Measurements from ENCODE around the gene SLC22A14.
"Not testable (repeated sequence)": the region's sequence is repeated elsewhere in the genome, so short reads cannot be mapped to it uniquely, and the experiment has no call there.

Gene SLC22A14

DNA sequence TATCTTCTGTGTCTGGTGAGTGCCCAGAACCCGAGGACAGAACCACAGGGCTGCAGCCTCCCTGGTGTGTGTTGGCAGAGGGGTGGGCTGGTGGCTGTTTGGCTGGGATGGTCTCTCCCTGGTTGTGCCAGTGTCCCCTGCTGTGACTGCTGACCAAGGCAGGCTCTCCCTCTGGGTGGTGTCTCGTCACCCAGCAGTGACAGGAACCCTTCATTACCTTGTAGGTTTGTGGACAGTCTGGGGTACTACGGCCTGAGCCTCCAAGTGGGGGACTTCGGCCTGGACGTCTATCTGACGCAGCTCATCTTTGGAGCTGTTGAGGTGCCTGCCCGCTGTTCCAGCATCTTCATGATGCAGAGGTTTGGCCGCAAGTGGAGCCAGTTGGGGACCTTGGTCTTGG lies 6.4 kb upstream of the SLC22A14 start:
- no peak for DNase-seq (ENCODE audit: low spot score)
- in situ Hi-C loops (cut with MboI; ENCODE audit: low pct_unique_long_range_greater_than_20kb, low sequenced_read_pairs, unreplicated experiment) = no loop called here
- TF ChIP-seq, protein P1, sequence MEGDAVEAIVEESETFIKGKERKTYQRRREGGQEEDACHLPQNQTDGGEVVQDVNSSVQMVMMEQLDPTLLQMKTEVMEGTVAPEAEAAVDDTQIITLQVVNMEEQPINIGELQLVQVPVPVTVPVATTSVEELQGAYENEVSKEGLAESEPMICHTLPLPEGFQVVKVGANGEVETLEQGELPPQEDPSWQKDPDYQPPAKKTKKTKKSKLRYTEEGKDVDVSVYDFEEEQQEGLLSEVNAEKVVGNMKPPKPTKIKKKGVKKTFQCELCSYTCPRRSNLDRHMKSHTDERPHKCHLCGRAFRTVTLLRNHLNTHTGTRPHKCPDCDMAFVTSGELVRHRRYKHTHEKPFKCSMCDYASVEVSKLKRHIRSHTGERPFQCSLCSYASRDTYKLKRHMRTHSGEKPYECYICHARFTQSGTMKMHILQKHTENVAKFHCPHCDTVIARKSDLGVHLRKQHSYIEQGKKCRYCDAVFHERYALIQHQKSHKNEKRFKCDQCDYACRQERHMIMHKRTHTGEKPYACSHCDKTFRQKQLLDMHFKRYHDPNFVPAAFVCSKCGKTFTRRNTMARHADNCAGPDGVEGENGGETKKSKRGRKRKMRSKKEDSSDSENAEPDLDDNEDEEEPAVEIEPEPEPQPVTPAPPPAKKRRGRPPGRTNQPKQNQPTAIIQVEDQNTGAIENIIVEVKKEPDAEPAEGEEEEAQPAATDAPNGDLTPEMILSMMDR (IDR thresholded peaks at IDR 0.05; ENCODE audit: extremely low read depth, insufficient read depth, missing control alignments) = no peak

DNA sequence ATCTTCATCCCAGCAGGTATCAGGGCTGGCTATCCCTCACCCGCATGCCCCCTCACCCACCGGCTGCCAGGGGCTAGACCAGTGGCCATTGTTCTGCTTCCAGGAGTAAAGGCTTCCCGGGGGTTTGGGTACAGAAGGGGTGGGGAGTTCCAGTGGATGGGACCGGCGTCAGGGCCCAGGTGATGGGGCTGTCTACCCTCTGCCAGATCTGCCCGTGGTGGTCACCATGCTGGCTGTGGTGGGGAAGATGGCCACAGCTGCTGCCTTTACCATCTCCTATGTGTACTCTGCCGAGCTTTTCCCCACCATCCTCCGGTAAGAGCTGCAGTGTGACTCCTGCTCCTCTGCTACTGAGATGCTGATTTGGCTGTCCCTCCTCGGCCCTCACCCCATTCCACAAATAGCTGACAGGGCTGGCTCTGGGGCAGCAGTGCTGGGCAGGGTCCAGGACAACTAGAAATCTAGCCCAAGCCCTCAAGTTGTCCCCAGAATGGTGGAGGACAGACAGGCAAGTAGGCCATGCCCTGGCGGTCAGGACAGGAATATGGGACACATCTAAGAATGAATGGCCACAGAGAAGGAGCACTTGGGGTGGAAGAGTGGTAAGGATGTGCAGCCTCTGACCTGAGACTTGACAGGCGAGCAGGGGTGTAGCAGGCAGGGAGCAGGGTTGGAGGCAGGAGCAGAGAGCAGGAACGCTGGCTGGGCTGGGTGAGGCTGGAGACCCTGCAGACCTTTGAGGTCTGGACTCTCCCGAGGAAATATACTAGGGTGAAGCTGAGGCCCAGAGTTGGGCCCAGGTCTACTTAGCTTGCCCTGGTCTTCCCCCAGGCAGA lies 5.8 kb upstream of the SLC22A14 start:
- in situ Hi-C loops (cut with MboI; ENCODE audit: low pct_unique_long_range_greater_than_20kb, low sequenced_read_pairs, unreplicated experiment) = no loop called here
- no peak for DNase-seq (ENCODE audit: low spot score)
- TF ChIP-seq, protein P1 (IDR thresholded peaks at IDR 0.05; ENCODE audit: extremely low read depth, insufficient read depth, missing control alignments) = no peak

DNA sequence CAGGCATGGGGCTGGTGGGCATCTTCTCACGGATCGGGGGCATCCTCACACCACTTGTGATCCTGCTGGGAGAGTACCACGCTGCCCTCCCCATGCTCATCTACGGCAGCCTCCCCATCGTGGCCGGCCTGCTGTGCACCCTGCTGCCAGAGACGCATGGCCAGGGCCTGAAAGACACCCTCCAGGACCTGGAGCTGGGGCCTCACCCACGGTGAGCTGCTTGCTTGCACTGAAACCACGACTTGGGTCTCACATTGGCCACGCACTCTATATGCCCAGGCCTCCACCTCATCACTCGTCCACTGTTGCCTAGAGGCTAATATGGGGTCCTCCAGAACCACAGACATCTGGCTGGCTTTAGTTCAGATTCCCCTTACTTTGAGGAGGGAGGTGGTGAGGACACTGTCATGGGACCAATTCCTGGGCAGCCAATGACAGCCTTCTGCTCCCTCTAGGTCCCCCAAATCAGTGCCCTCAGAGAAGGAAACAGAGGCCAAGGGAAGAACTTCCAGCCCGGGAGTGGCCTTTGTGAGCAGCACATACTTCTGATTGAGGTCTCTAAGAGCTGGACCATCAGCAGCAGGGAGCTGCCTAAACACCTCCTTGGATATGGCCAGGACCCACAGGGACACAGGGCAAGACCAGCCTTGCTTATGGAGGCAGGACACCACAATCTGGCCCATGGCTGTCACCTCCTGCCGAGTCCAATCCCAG lies 5.0 kb upstream of the SLC22A14 start:
- in situ Hi-C loops (cut with MboI; ENCODE audit: low pct_unique_long_range_greater_than_20kb, low sequenced_read_pairs, unreplicated experiment) = no loop called here
- TF ChIP-seq, protein P1 (IDR thresholded peaks at IDR 0.05; ENCODE audit: extremely low read depth, insufficient read depth, missing control alignments) = no peak
- no peak for DNase-seq (ENCODE audit: low spot score)

- in situ Hi-C loops (cut with MboI; ENCODE audit: low pct_unique_long_range_greater_than_20kb, low sequenced_read_pairs, unreplicated experiment) = no loop called here
- DNase-seq (ENCODE audit: low spot score) = no peak
- TF ChIP-seq, protein P1 (IDR thresholded peaks at IDR 0.05; ENCODE audit: extremely low read depth, insufficient read depth, missing control alignments) = no peak
Observed at GRCh38 chr3:38278841-38279240, 3.3 kb upstream of the SLC22A14 start.

DNA sequence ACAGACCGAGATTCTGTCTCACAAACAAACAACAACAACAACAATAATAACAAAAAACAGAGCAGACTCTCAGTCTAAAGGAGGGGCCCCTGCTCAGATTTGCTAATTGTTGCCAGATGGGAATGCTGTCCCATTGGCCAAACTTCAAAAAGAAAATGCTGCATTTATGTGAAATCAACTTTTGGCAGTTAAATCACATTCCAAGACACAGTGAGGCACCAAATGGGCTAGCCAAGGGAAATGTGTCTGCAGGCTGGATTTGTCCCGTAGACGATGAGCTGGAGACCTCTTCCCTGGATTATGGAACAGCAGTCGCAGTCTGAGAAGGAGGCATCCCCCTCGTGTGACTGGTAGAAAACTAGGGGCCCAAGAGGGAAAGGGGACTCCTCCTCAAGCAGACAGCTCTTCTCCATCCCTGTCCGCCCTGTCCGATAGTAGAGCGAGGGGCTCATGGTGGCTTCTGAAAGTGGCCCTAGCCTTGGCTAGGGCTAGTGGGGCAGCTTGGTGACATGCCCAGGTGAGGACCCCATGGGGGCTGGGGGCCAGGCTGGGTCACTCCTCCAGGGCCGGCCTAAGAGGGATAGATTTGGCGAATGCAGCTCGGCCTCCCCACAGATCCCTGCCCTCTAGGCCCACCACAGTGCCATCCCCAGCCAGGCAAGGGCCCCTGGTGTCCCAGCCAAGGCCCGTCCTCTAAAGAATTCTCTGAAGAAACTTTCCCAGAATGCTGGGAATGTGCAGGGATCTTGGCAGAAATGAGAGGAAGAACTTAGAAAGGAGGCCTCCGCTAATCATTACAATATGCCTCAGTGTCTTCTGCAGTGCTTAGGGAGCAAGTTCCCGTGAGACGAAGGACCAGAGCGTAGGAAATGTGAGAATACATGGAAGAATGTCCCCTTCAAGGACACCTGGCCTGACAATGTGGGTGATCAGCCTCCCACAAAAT lies 2.0 kb downstream of the SLC22A14 start:
- TF ChIP-seq, protein P1 (IDR thresholded peaks at IDR 0.05; ENCODE audit: extremely low read depth, insufficient read depth, missing control alignments) = no peak
- no peak for DNase-seq (ENCODE audit: low spot score)
- in situ Hi-C loops (cut with MboI; ENCODE audit: low pct_unique_long_range_greater_than_20kb, low sequenced_read_pairs, unreplicated experiment) = no loop called here

- DNase-seq (ENCODE audit: low spot score) = no peak
- TF ChIP-seq, protein P1 (IDR thresholded peaks at IDR 0.05; ENCODE audit: extremely low read depth, insufficient read depth, missing control alignments) = no peak
- in situ Hi-C loops (cut with MboI; ENCODE audit: low pct_unique_long_range_greater_than_20kb, low sequenced_read_pairs, unreplicated experiment) = no loop called here
Observed at GRCh38 chr3:38284756-38285150, 2.7 kb downstream of the SLC22A14 start.

GRCh38 chr3:38289286-38290217 lies 7.5 kb downstream of the SLC22A14 start:
- in situ Hi-C loops (cut with MboI; ENCODE audit: low pct_unique_long_range_greater_than_20kb, low sequenced_read_pairs, unreplicated experiment); DNase-seq (ENCODE audit: low spot score): not testable (repeated sequence)

DNA sequence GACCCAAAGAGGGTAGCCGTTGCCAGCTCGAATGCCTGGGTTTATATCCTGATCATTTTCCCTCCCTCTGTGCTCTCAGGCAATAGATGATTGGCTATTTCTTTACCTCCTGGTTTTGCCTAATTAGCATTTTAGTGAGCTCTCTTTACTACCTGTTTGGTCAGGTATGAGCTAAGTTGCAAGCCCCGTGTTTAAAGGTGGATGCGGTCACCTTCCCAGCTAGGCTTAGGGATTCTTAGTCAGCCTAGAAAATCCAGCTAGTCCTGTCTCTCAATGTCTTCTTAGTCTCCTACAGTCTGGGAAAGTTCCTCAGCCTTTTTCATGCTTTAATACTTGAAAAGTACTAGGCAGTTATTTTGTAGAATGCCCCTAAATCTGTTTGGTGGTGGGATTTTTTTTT lies 15.0 kb downstream of the SLC22A14 start:
- DNase-seq (ENCODE audit: low spot score); in situ Hi-C loops (cut with MboI; ENCODE audit: low pct_unique_long_range_greater_than_20kb, low sequenced_read_pairs, unreplicated experiment): not testable (repeated sequence)

All from GM13977 (cell line).